WTC11 (cell line): ENCODE data around the gene GALNT7.

Experiments used
- CREB1 ChIP-seq: sonication (generic); formaldehyde crosslinking; IDR thresholded peaks from 2 replicates; pipeline ENCODE4 v1.8.0; 2023; ENCODE audit warnings: mild to moderate bottlenecking, missing genetic modification reagents
- CTCF ChIP-seq: fragments of 200-600 bp; IDR thresholded peaks from 2 replicates; pipeline ENCODE4 v1.8.0; 2022; ENCODE audit warnings: antibody characterized with exemption
- HMGXB4 ChIP-seq: sonication (generic); formaldehyde crosslinking; IDR thresholded peaks from 2 replicates; pipeline ENCODE4 v1.8.1; 2023; ENCODE audit warnings: mild to moderate bottlenecking, moderate library complexity, missing genetic modification reagents
- KAT7 ChIP-seq: sonication (generic); formaldehyde crosslinking; IDR thresholded peaks from 2 replicates; pipeline ENCODE4 v1.8.1; 2023; ENCODE audit warnings: missing genetic modification reagents, mild to moderate bottlenecking, borderline replicate concordance
- NFE2L1 ChIP-seq: sonication (generic); formaldehyde crosslinking; IDR thresholded peaks from 2 replicates; pipeline ENCODE4 v1.8.1; 2023; ENCODE audit warnings: missing genetic modification reagents
- ZNF138 ChIP-seq: sonication (generic); formaldehyde crosslinking; conservative IDR thresholded peaks from 2 replicates; pipeline ENCODE4 v1.8.1; 2022; ENCODE audit warnings: mild to moderate bottlenecking, moderate library complexity, missing genetic modification reagents

GRCh38 chr4:173168396-173169177 is at the start of gene GALNT7:
- TF ChIP-seq CTCF (no peak), ZNF138 (CRISPR knock-in tag) (0 out of 2 replicates have a peak, but pooled peaks have one; percentile 55), KAT7 (no peak), HMGXB4 (CRISPR knock-in tag) (no peak), NFE2L1 (CRISPR knock-in tag) (no peak; the same call in 1 of the 2 replicates), CREB1 (CRISPR knock-in tag) (no peak)
